K562 (cell line): ENCODE measurements around the gene AP2A2.

ENCODE experiments used
- CTCF ChIP-seq, 3 experiments: IDR thresholded peaks in 2 of 3; conservative IDR thresholded peaks in 1 of 3; 2 replicates each; pipeline ENCODE4 v1.5.1; 2011 to 2012; ENCODE audit warnings: low read length in 3 of 3, mild to moderate bottlenecking in 3 of 3, control low read depth in 2 of 3, improper control_type of control experiment in 1 of 3, inconsistent platforms in 1 of 3, low read depth in 1 of 3, mixed read lengths in 1 of 3, moderate library complexity in 1 of 3; ENCODE audit not compliant: insufficient read depth in 2 of 3
- FOXK1 ChIP-seq: sonication (generic); formaldehyde crosslinking; IDR thresholded peaks from 2 replicates; pipeline ENCODE4 v1.8.0; 2022; ENCODE audit warnings: missing genetic modification reagents, mild to moderate bottlenecking, borderline replicate concordance
- MEF2D ChIP-seq: conservative IDR thresholded peaks from 2 replicates; pipeline ENCODE4 v1.6.1; 2016; ENCODE audit warnings: low read depth, missing genetic modification characterization, missing compliant biosample characterization
- MXI1 ChIP-seq: IDR thresholded peaks from 2 replicates; pipeline ENCODE4 v1.6.1; 2011; ENCODE audit warnings: low read depth, mild to moderate bottlenecking, improper control_type of control experiment, low read length
- OTX1 ChIP-seq: fragments of 450-650 bp; formaldehyde crosslinking; IDR thresholded peaks from 2 replicates; pipeline ENCODE4 v1.4.0; 2022; ENCODE audit warnings: mild to moderate bottlenecking
- POLR2A ChIP-seq: fragments of 450-650 bp; conservative IDR thresholded peaks from 2 replicates; pipeline ENCODE4 v1.6.1; 2016
- SMARCA5 ChIP-seq: fragments of 450-650 bp; IDR thresholded peaks from 2 replicates; pipeline ENCODE4 v1.6.1; 2016
- ZNF143 ChIP-seq: sonication (generic); formaldehyde crosslinking; IDR thresholded peaks from 2 replicates; pipeline ENCODE4 v1.9.0; 2022; ENCODE audit warnings: mild to moderate bottlenecking, missing genetic modification reagents
- ZNF184 ChIP-seq: sonication (generic); formaldehyde crosslinking; IDR thresholded peaks from 2 replicates; pipeline ENCODE4 v1.5.0; 2020; ENCODE audit warnings: missing genetic modification reagents
- ZNF592 ChIP-seq: fragments of 450-650 bp; IDR thresholded peaks from 2 replicates; pipeline ENCODE4 v1.6.1; 2017; ENCODE audit warnings: antibody characterized with exemption, mild to moderate bottlenecking
- TF ChIP-seq, protein P1 (sequence below): sonication (generic); formaldehyde crosslinking; IDR thresholded peaks from 2 replicates; pipeline ENCODE4 v1.9.0; 2022; ENCODE audit warnings: mild to moderate bottlenecking, missing genetic modification reagents
- TF ChIP-seq, protein P2 (sequence below): sonication (generic); formaldehyde crosslinking; IDR thresholded peaks from 2 replicates; pipeline ENCODE4 v1.8.1; 2023; ENCODE audit warnings: mild to moderate bottlenecking, missing genetic modification reagents

DNA sequence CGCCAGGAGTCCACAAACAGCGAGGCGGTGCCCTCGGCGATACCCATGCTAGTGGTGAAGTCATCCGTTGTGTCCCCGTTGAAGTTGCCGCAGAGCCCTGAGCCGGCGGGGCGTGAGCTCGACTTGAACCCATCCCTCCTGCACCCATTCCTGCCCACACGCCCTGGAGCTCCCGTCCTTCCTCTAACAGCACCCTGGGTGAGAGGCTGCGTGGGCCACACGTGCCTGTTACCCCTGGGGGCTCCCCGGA, 102.5 kb downstream of the AP2A2 start:
- no peak for TF ChIP-seq MXI1
- no peak for TF ChIP-seq SMARCA5
- no peak for TF ChIP-seq ZNF184 (CRISPR knock-in tag)
- TF ChIP-seq MEF2D (tag), result no peak
- no peak for TF ChIP-seq POLR2A
- TF ChIP-seq, protein P1, sequence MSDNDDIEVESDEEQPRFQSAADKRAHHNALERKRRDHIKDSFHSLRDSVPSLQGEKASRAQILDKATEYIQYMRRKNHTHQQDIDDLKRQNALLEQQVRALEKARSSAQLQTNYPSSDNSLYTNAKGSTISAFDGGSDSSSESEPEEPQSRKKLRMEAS (CRISPR knock-in tag), result no peak
- TF ChIP-seq FOXK1 (CRISPR knock-in tag), result no peak
- TF ChIP-seq ZNF143 (CRISPR knock-in tag), result no peak
- TF ChIP-seq, protein P2, sequence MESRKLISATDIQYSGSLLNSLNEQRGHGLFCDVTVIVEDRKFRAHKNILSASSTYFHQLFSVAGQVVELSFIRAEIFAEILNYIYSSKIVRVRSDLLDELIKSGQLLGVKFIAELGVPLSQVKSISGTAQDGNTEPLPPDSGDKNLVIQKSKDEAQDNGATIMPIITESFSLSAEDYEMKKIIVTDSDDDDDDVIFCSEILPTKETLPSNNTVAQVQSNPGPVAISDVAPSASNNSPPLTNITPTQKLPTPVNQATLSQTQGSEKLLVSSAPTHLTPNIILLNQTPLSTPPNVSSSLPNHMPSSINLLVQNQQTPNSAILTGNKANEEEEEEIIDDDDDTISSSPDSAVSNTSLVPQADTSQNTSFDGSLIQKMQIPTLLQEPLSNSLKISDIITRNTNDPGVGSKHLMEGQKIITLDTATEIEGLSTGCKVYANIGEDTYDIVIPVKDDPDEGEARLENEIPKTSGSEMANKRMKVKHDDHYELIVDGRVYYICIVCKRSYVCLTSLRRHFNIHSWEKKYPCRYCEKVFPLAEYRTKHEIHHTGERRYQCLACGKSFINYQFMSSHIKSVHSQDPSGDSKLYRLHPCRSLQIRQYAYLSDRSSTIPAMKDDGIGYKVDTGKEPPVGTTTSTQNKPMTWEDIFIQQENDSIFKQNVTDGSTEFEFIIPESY (CRISPR knock-in tag), result no peak
- no peak for TF ChIP-seq CTCF (IDR thresholded peaks at IDR 0.05 in 2 of 3, conservative IDR thresholded peaks at IDR 0.05 in 1 of 3; ENCODE audit: insufficient read depth in 2 of 3, low read depth in 1 of 3, low read length in 3 of 3)
- no peak for TF ChIP-seq OTX1
- TF ChIP-seq ZNF592, result no peak
